GM21447 (cell line): ENCODE data around the gene PHF24.
"Not testable (repeated sequence)": the region's sequence is repeated elsewhere in the genome, so short reads cannot be mapped to it uniquely, and the experiment has no call there.

ENCODE experiments used
- ATAC-seq: cut with Tn5 transposase; IDR thresholded peaks from one replicate; pipeline ENCODE4 v1.9.1; 2021; ENCODE audit not compliant: unreplicated experiment

The PHF24 gene

DNA sequence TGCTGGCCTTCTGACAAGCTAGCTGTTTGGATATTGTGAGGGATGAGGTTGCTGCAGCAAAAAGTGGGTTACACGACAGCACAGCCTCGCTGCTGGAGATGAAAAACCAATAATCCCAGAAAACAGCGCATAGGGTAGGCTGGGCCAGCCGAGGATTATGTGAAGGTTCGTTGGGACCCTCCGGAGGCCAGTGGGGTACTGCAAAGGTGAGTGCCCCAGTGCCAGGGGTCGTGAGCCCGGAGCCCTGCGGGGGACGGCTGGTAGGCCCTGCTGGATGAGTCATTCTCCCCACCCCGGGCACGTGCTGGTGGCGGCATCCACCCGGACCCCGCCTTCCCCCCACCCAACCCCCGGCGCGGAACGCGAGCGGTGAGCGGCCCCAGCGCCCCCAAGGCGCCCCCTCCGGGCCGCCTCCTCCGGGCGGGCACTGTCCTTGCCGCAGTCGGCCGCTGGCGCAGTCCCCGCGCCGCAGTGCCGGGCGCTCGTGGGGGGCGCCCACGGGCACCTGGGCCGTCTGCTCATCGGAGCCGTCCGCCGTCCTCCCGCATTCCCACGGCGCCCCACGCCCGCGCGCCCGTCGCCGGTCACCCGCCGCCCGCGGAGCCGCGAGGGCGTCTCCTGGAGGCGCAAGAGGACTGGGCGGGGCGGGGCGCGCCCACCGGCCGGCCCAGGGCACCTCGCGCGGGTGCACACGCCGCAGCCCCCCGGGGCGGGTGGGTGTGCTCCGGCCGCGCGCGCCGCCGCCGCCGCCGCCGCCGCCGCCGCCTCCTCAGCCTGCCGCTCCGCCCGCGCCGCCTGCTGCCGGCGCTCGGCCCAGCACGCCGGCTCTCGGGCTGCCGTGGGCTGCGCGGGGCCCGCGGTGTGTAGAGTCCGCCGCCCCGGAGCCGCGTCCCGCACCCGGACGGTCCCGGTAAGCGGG, at the start of gene PHF24:
Gene PHF24 (plus strand): TSS at position 794 of the 919 bp plus-strand sequence. CDS start 13,014 bp downstream, outside the sequence.
- ATAC-seq = no peak

DNA sequence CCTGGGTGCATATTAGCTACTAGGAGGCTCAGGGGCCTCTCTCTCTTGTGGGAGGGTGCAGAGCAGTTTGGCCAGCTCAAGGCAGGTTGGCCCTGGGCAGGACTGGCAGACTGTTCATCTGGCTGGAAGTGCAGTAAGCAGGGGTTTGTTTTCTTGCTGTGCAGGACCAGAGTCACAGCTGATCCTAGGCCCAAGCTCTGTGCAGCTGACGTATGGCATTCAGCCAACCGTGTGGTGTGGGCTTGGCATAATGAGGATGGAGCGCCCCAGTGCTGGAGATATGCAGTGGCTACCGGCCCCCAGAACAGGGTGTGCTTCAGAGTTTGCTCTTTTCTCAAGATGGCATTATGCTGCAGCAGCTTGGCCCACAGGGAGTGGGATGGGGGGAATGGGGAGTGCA, 31.0 kb upstream of the PHF24 start:
- no peak for ATAC-seq

DNA sequence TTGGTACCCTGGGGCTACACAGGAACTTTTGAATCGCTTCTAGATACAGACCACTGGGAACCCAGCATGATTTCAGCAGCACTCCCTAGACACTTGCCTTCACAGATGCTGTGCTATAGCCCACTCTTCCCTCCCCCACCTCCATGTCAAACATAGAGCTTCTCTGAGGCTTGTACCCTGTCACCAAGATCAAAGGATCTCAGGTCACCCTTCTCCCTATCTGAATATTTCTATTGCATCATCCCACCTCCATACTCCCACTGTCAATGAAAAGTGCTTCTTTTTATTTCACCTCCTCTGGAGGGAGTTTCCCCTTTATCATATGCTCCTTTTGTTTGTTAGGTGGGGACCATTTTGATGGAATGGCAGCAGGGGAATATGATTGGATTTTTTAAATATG, 29.2 kb upstream of the PHF24 start:
- no peak for ATAC-seq

DNA sequence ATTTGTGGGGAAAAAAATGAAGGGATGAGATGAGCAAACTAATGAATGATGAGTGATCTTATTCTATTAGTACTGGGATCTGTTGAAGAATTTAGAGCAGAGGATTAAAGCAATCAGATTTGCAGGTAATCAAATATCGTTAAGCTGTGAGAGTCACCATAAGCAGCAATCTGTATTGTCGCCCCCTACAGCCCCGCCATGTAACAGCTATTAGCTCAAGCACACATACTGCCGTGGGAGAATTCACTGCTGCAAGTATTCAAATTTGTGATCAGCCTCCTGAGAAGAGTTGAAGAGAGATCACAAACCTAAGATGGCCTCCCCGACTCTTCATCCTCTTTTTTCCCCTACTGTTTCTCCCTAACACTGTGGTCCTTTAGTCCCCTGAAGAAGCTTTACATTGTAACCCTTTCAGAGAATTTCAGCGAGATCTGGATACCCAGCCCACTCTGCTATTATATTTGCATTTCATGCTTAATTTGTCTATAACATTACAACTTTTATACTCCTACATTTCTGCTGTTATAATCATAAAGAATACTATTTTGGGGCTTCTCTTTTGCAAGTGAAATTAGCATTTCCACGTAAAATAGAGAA, 28.5 kb upstream of the PHF24 start:
- no peak for ATAC-seq

DNA sequence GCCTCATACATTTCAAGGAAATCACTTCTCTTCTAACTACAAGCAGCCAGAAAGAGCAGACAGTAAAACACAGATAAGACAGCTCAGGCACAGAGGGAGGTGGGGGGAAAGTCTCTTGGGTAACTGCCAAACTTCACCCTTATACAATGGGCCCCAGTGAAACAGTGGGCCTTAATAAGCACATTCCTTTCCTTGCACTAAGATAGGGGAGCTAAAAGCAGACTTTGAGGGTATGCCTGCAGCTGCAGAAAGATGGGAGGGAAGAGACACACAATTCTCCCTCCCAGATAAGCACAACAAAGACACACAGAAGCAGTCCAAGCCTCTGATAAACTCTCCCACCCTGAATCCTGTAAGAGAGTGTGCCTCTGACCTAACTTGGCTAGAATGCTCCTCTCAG, 18.1 kb upstream of the PHF24 start:
- not testable (repeated sequence) for ATAC-seq

DNA sequence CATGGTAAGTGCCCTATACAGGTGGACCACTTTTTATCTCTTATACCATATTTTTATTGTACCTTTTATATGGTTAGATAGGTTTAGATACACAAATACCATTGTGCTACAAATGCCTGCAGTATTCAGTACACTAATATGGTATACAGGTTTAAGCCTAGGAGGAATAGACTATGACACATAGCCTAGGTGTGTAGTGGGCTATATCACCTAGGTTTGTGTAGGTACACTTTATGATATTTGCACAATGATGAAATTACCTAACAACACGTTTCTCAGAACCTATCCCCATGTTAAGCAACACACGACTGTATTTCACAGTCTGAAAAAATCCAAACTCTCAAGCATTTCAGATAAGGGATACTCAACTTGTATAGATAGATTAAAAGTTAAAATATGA, 9.6 kb upstream of the PHF24 start:
- no peak for ATAC-seq

DNA sequence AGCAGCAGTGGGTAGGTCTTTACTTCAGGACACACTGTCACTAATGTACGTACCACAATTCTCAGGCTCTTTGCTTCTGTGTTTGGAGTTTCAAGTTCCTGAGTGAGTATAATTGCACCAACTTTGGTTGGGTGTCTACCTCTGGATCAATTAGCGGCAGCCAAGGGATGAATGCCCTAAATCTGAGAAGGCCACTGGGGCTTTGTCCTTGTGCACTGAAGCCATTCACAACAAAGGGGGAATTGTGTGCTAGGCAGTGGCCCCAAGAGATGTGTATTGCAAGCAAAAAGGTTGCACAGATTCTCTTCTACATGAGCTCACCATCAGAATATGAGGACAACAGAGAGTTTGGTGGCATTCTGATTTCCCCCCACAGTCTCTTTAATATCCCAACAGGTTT, 3.9 kb upstream of the PHF24 start:
- no peak for ATAC-seq

DNA sequence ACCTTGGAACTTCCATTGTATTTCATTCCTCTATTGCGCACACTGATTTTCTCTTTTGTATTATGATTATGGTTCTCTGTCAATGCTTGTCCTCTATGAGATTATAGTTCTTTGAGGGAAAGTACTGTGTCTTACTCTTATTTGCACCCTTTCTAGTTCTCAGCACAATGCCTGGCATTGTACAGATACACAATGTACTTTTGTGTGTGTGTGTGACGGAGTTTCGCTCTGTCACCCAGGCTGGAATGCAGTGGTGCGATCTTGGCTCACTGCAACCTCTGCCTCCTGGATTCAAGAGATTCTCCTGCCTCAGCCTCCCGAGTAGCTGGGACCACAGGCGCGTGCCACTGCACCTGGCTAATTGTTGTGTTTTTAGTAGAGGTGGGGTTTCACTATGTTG, 2.0 kb upstream of the PHF24 start:
- not testable (repeated sequence) for ATAC-seq

DNA sequence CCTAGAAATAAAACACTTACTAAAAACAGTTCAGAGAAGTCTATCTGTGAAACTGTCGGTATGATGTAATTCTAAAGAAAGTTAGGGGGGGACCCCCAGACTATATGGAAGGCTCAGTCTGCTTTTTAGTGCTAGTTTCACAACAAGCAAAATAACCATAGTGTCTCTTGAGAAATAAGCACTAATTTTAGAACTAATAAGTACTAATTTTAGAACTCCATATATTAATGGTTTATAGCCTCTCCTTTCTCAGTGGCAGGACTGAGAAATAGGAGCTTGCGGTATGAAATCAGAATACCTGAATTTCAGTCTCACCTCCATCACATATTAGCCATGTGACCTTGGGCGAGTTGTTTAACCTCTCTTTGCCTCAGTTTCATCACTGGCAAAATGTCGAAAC, 1.4 kb upstream of the PHF24 start:
- ATAC-seq = no peak

DNA sequence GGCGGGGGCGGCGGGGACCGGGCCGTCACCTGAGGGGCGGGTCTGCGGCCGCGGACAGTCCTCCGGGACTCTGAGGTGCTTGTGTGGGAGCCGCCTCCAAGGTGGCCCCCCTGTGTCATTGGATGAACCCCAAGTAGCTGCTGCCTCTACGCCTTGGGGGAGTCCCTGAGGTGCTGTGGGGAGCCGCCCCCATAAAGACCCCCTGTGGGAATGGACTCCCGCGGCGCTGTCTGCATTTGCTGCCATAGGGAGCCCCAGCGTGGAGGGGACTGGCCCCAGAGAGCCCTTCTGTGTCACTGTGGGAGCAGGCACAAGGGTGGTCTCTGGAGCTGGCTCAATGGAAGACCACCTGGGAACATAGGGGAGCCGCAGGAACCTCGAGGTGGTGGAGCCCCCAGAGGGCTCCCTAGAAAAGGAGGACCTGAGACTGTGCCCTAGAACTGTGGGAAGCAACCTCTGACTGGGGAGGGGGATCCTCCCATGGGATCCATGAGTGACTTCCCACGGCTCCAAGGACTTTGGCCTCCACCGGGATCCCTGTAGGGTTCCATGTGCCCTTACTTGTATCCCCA, 412 bp downstream of the PHF24 start:
- ATAC-seq = no peak

DNA sequence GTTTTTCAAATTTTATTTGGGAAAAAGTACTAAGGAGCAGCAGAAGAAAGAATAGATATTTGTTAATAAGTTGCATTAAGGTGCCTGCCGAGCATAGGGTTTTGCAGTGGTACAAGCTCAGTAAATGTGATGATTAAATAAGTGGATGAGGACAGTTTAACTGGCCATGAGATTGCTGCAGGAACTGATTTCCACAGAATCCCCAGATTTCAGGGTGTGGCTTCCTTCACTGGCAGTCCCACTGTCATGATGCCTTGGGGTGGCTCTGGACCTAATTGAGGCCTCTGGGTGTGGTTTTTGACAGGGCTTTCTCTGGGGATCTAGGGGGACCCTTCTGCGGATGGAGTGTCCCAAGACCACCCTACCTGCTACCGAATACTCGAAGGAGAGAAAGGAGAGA, 1.4 kb downstream of the PHF24 start:
- no peak for ATAC-seq

DNA sequence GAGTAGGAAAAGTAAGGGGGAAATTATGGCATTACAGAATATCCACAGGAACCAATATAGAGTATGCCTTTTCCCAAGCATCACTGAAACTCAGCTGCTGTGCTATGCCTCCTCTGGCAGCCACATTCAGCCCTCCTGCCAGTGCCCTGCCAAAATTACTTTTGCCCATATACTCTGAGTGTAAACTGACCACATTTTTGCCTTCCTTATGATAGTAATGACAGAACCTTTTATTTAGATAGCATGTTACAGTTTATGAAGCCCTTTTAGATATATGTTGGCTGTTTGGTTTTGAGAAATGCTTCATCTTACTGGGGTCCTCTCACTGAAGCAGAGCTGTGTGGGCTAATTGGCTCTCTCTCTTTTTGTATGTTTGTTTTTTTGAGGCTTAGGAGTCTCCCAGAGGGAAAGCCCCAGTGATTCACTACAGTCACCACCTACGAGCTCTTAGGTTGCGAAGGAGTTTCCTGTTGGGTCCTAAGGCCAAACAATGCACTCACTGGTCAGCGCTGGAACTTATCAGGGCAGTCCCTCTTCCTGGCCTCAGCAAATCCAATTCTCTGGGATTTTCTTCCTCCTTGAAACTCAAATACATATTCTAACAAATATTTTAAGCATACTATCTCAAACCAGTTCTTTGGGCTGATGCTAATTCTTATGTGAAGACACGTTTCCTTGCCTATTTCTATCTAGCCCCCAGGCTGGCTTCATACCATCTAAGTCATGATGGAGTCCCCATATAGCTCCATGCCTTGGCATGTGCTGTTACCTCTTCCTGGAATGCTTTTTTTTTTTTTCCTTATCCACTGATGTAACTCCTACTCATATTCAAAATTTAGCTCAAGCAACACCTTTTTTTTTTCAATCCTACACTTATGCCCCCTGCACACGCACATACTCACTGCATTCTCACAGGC, 3.7 kb downstream of the PHF24 start:
- ATAC-seq = no peak

DNA sequence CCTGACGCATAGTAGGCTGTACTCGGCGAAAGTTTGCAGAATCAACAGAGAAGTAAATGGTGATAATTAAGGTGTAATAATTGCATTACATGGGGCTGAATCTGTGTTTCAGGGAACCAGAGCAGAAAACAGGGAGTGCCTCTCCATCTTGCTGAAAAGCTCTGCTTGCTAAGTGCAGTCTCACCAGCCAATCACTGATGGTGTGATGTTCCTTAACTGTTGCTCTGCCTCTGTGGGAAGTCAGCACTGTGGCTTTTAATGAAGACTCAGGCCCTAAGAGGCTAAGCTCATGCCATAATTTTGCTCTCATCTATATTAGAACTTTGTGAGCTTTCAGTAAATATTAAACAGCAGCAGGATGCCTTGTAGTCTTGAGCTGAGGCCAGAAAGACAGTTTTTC, 4.5 kb downstream of the PHF24 start:
- ATAC-seq = no peak

DNA sequence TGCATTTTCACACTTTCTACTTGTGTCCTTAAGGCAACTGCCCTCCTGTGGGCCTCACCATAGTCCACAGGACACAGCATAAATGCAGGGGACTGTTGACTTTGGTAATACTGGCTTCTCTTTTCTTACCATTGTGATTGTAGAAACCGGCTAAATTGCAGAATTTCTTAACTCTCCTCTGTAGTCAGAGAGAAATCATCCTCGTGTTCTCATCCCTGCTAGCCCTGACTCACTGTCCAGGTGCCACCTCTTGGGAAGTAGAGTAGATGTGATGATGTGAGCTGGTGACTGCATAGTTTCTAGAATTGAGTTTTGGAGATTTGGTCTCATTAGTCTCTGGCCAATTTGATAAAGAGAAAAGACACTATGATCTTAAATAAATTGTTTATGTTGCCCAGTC, 5.5 kb downstream of the PHF24 start:
- ATAC-seq = no peak

DNA sequence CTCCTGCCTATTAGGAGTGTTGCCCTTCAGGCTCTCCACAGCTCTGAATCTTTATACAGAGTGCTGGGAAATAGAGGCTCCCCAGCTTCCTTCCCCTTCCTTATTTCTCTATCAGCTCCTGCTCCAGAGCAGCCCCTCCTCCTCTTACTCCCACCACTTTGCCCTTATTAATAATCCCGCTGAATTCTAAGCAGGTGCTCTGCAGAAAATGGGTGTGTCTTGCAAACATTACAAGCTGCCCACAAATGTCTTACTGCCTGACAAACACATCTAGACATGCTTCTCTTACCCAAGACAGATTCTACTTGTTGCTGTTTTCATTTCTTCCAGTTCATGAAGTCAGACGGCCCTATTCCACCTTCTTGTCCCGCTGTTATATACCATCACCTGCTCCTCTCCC, 6.4 kb downstream of the PHF24 start:
- ATAC-seq = no peak

DNA sequence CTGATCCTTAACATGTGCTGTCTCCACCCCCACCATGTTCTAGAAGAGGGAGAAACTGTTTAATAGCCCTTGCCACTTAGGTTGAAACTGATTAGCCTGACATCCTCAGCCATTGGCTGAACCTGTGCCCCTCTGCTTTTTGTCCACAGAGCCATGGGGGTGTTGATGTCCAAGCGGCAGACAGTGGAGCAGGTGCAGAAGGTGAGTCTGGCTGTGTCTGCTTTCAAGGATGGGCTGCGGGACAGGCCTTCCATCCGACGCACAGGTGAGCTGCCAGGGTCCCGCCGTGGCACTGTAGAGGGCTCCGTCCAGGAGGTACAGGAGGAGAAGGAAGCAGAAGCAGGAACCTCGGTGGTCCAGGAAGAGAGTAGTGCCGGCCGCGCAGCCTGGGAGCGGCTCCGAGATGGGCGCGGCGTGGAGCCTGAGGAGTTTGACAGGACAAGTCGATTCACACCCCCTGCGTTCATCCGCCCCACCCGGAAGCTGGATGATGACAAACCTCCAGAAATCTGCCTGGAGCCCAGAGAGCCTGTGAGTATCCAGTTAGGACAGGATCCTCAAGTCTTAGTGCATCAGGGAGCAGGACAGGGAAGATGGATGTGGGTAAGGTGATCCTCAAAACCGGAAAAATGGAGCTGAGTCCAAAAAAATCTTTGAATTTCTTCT, 13.2 kb downstream of the PHF24 start:
- ATAC-seq = no peak

DNA sequence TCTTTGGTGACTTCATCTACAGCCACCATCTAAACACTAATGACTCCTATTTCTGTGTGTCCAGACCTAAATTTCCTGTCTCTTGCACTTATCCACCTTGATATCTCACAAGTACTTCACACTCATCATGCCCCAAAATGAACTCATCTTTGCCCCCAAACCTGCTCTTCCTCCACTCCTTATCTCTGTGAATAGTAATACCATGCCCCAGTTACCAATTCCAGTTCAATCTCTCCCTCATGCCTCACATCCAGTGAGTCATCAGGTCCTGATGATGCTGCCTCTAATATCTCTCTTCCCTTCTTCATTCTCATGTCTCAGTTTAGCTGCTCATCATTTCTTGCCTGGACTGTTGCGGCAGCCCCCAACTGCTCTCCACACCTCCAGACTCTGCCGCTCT, 16.6 kb downstream of the PHF24 start:
- no peak for ATAC-seq

DNA sequence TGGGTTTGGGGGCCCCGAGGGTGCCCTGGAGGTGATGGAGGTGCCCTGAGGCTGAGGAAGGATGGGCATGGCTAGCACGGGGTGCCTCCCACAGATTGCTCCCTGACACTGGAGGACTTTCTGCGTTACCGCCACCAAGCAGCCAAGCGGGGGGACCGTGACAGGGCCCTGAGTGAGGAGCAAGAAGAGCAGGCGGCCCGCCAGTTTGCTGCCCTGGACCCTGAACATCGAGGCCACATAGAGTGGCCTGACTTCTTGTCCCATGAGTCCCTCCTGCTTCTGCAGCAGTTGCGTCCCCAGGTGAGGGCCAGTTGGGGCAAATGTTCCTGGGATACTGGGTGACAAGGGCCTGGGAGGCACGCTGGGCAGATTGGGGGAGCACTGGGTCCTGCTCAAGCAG, 18.4 kb downstream of the PHF24 start:
- no peak for ATAC-seq

DNA sequence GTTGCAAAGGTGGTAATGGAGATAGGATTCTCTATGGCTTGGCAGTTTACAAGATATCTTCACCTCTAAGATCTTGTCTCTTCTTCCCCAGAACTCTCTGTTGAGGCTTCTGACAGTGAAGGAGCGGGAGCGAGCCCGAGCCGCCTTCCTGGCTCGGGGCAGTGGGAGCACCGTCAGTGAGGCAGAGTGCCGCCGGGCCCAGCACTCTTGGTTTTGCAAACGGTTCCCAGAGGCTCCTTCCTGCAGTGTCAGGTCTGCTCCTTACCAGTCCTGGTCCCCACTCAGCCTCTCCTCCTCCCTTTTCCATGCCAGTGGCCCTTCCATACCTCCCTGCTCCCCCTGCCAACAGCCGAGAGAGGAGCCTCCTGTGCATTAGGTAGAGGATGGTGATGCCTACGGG, 18.9 kb downstream of the PHF24 start:
- ATAC-seq = no peak

DNA sequence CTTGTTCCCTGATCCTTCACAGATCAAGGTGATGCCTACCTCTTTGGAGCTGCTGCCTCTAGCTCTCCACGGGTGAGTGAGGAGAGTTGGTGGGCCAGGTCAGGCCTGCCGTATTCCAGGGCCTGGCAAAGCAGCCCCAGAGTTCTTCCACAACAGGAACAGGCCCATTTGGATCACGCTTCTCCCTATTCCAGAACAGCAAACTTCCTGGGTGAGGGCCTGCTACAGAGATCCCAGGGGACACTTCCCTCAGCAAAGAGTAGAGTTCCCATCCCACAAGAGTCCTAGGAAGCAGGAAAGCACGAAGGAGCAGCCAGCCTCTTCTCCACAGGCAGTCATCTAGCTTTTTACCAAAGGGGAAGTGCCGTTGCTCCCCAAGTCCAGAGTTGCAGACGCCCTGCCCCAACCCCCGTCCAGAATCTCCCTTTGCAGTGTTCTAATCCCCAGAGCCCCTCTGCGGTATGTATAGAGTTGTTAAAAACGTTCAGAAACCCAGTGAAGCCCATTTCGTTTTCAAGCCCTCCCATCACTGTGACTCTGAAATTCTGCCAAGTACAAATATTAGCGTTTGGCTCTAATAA, 22.2 kb downstream of the PHF24 start:
- no peak for ATAC-seq
